ENCODE measurements around the gene CCDC13. TPM values are rescaled to one million over a fixed set of nuclear protein-coding genes. Genes with fewer than 3 reads are reported as not detected.

CCDC13 gene
- total and polyA plus RNA-seq, 2 donors (not counting 3 experiments of a cell fraction or from before 2014, with no cell fraction given): 0.36 to 0.82 TPM

- Histone ChIP-seq H3K4me3 (replicated peaks in 1 of 3; ENCODE audit: insufficient read depth in 1 of 3, low read depth in 1 of 3, low read length in 3 of 3) (no peak overlapping the region), H3K4me1 (ENCODE audit: control insufficient read depth, extremely low read depth, insufficient read depth, low read length) (peaks cover 11% of the 10 kb centered on the region), H3K27me3 (ENCODE audit: control insufficient read depth in 2 of 2, insufficient read depth in 2 of 2, low read length in 2 of 2) (no peaks in the 10 kb centered on the region), H3K9ac (replicated peaks; ENCODE audit: extremely low read depth, insufficient read depth, low read length) (no peak overlapping the region), H3K4me2 (ENCODE audit: insufficient read depth, low read length) (no peak overlapping the region), H4K20me1 (replicated peaks; ENCODE audit: control insufficient read depth, extremely low read depth, insufficient read depth, low read length) (no peaks in the 10 kb centered on the region), H2AFZ (ENCODE audit: low read depth, low read length) (no peak overlapping the region), H3K9me3 (replicated peaks; ENCODE audit: control insufficient read depth, insufficient read depth, low read length) (no peaks in the 10 kb centered on the region), H3K79me2 (ENCODE audit: control insufficient read depth, insufficient read depth, low read length) (peaks cover 57% of the 10 kb centered on the region), H3K27ac (ENCODE audit: insufficient read depth, low read depth, low read length) (no peak overlapping the region), H3K9me1 (replicated peaks; ENCODE audit: control insufficient read depth, extremely low read depth, insufficient read depth, low read length) (no peaks in the 10 kb centered on the region), H3K36me3 (ENCODE audit: control insufficient read depth in 2 of 2, extremely low read depth in 1 of 2, insufficient read depth in 2 of 2, low read length in 2 of 2) (no peaks in the 10 kb centered on the region)
- TF ChIP-seq CTCF (IDR thresholded peaks at IDR 0.05; ENCODE audit: extremely low read depth in 1 of 2, insufficient read depth in 1 of 2, low read depth in 1 of 2, low read length in 2 of 2) (no peak), MYC (IDR thresholded peaks at IDR 0.05; ENCODE audit: low read depth, low read length) (no peak), POLR2A (IDR thresholded peaks at IDR 0.05; ENCODE audit: low read depth, low read length) (no peak), FOS (IDR thresholded peaks at IDR 0.05; ENCODE audit: borderline replicate concordance, insufficient read depth, low read length) (no peak), GATA2 (IDR thresholded peaks at IDR 0.05; ENCODE audit: insufficient read depth, insufficient read length, low read depth, low read length) (no peak), EZH2 (IDR thresholded peaks at IDR 0.05; ENCODE audit: borderline replicate concordance, low read depth, low read length, severe bottlenecking) (no peak), POLR2AphosphoS5 (IDR thresholded peaks at IDR 0.05; ENCODE audit: insufficient read depth, low read depth, low read length) (no peak), JUN (IDR thresholded peaks at IDR 0.05; ENCODE audit: borderline replicate concordance, insufficient read depth, insufficient read length, low read depth) (no peak), MAX (IDR thresholded peaks at IDR 0.05; ENCODE audit: insufficient read depth, insufficient read length) (no peak)
- BruUV-seq (replicated peaks): no TSS peak
- ChIA-PET POLR2A (no interaction called here), CTCF (interaction anchor here (1.8 kb wide), 1 partner anchor 11 kb away, joined by 7 read pairs; no protein-coding TSS in a partner anchor)
- no peak for FAIRE-seq
- dilution Hi-C loops (cut with MboI; ENCODE audit: extremely low pct_ligation_motif_present, low sequenced_read_pairs) (no loop called here), intact Hi-C loops (cut with micrococcal nuclease) (no loop called here)
- DNase-seq (ENCODE audit: low read depth, low spot score): no peak
These were observed 26.3 kb upstream of the CCDC13 start for GRCh38 chr3:42799376-42799775.

Data from endothelial cell of umbilical vein (primary cell).